DMS79 treated with DMSO at 0.1 percent for 48 hours (cell line): ENCODE data around the gene PRPF31.
"Not testable (repeated sequence)": the region's sequence is repeated elsewhere in the genome, so short reads cannot be mapped to it uniquely, and the experiment has no call there.

ENCODE experiments used
- DNase-seq: peaks from one replicate; lab custom pipeline; 2025; lab: John Stamatoyannopoulos, UW

The PRPF31 gene

DNA sequence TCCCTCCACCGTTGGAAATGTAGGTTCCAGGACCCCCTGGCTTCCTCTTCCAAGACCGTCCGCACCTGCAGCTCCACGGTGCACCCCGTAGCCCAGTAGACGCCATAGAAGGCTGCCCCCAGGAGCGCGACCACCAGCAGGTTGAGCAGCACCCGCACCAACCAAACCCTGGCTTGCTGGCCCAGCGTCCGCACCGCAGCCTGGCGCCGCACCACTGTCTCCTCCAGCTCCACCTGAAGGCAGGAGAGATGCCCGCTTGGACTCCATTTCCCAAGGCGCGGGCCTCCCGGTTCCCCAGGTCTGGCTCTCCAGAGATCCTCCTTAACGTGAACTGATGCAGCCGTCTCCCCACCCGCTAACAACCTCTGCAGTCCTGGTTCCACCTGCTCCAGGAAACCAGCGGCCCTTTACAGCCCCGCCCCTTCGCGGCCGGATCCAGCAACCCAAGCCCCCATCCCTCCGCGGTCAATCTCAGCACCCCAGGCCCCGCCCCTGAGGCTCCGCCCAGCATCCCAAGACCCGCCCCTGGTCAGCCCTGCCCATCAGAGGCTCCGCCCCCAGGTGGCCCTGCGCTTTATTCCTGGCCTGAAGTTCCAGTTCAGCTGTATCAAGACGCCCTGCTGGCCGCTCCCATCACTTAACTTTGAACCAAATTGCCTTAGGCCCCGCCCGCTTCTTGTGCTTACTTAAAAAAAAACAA, 49.0 kb downstream of the PRPF31 start:
- DNase-seq, result no peak

DNA sequence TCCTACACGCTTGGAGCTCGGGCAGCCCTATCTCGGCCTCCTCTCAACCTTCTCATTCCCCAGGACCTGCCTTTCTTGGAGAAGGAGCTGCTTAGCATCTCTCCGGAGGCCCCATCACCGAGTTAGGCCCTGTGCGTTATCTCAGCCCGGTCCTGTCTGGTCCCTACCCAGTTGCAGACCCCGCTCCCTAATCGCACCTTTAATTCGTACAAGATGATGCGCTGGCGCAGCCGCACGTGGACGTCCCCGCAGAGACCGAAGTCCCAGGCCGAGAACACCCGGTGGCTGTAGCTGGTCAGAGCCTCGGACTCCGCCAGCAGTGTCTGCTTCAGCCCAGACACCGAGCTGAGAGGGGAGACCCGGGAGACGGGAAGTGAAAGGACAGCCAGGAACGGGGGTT, 49.7 kb downstream of the PRPF31 start:
- DNase-seq, result no peak

DNA sequence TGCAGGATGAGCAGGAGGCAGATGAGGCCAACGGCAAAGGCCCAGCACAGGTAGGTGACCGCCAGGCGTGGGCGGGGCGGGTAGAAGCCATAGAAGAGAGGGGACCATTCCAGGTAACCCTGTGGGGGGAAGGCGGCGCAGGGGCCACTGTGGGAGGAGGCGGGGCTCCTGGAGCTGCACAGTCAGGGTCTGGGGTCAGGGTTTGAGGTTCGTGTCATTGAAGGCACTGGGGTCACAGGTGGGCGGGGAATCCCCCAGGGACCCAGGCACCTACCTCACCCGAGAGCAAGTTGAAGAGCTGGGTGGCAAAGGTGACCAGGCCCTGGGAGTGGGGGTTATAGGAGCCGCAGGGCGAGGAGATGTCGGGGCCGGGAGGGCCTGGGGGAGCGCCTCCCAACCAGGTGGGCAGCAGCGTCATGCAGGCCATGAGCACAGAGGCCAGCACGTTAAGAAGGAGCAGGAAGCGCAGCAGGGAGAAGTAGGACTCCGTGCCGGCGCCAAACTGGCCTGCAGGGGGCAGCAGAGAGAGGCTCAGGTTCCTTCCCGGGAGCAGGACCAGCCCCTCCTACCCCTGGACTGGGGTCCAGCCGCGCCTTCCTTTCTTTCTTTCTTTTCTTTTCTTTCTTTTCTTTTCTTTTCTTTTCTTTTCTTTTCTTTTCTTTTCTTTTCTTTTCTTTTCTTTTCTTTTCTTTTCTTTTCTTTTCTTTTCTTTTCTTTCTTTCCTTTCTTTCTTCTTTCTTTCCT, 52.8 kb downstream of the PRPF31 start:
- peak; percentile 66 for DNase-seq

DNA sequence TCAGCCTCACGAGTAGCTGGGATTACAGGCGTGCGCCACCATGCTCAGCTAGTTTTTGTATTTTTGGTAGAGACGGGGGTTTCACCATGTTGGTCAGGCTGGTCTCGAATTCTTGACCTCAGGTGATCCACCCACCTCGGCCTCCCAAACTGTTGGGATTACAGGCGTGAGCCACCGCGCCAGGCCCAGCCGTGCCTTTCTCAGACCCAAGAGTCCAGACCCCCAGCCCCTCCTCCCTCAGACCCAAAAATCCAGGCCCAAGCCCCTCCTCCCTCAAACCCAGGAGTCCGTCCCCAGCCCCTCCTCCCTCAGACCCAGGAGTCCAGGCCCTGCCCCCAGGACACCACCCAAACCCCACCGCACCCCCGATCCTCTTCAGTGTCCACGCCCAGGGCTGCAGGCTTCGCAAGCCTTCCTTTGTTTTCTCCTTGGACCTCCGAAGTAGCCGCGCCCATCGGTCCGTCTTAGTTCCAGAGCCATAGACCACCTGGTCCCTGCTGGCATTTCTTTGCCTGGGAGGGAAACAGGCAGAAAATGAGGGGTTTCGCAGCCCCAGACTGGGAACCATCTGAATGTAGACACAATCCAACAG, 53.7 kb downstream of the PRPF31 start:
- DNase-seq, result no peak

DNA sequence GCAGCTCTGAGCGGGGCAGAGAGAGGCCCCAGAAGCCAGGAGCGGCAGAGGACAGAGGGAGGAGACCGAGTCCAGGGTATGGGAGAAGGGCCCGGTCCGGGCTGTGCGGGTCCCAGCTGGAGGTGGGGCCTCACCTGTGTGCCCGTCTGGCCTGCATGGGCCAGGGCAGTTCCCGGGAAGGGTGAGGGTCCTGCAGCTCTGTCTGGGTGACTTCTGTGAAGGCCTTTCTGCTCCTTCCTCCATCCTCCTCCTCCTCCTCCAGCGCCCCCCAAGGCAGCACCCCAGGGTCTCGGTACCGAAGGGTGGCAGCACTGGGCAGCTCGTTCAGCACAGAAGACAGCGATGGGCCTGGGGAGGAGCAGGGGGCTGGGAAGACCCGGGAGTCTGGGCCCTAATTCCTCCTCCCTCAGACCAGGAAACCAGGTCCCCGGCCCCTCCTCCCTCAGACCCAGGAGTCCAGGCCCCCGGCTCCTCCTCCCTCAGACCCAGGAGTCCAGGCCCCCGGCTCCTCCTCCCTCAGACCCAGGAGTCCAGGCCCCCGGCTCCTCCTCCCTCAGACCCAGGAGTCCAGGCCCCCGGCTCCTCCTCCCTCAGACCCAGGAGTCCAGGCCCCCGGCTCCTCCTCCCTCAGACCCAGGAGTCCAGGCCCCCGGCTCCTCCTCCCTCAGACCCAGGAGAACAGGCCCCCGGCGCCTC, 56.3 kb downstream of the PRPF31 start:
- DNase-seq, result not testable (repeated sequence)

DNA sequence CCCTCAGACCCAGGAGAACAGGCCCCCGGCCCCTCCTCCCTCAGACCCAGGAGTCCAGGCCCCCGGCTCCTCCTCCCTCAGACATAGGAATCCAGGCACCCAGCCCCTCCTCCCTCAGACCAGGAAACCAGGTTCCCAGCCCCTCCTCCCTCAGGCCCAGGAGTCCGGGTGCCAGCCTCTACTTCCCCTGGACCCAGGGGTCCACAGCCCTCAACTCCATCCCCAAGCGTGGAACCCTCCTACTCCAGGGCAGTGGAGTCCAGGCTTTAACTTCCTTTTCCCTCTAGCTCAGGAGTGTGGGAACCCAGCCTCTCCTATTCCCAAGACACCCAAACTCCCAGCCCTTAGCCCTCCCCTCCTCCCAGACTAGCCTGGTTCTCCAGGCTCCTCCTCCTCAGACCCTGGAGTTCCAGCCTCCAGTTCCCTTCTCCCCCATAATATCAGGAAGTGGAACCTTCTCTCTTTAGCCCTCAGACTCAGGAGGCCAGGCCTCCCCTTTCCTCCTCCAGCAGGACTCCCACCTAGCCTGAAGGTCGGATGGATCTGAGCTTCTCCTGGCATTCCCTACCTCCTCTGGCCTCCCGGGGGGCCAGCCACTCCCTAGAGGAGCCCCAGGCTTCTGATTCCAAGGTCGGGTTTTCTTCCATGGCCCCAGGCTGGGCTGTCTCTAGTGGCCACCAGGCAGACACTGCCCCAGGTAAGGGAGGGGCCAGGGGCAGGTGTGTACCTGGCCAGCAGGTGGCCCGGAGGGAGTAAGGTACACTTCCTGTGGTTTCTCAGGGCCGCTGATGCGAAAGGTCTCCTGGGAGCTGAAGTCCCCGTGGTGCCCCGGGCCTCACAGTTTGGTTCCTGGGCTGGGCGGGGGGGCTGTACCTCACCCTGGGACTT, 57.2 kb downstream of the PRPF31 start, which contains the start of gene TMC4:
TSS of gene TMC4 (minus strand) at position 690 of the 888 bp plus-strand sequence. CDS start at position 647, 43 bp downstream.
- peak; percentile 80 for DNase-seq

DNA sequence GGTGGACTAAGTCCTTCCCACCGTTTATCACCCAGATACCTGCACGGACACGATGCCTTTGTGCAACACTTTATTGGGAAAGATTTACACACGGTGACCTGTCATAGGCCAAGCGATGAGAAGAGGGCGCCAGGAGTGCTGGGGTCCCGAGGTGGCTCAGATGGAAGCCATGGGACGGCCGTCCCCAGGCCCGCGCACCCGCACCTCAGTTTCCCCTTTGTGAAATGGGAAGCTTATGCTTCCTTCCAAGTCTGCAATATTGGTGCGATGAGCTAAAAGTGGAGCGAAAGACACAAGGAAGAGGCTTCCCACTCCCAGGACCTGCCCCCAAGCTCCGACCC, 57.8 kb downstream of the PRPF31 start:
- DNase-seq, result no peak

DNA sequence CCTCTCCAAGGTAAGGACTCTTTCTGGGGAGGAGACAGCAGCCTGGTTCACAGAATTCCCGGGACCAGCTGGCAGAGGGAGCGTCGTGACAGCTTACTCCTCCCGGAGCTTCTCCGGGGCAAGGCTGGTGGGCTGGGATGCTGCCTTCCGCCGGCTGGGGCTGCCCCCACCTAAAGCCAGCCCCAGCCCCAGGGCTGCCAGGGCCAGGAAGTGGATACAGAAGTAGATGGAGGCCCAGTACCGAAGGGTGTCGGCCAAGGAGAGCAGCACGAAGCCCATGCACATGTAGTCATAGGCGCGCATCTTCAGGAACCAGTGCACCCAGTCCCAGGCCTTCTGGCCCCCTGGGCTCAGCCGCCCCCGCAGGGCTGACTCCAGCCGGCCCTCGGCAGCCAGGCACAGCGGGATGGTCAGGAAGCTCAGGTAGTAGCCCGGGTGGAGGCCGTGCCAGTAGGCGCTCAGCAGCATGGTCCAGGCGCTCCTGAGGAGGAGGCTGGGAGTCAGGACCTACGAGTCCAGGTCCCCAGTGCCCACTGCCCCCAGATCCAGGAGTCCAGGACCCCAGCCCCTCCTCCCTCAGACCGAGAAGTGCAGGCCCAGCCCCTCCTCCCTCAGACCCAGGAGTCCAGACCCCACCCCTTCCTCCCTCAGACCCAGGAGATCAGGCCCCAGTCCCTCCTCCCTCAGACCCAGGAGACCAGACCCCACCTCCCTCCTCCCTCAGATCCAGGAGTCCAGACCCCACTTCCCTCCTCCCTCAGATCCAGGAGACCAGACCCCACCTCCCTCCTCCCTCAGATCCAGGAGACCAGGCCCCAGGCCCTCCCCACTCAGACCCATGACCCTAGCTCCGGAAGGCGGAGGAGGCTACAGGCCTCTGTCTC, 58.6 kb downstream of the PRPF31 start:
- DNase-seq, result no peak

DNA sequence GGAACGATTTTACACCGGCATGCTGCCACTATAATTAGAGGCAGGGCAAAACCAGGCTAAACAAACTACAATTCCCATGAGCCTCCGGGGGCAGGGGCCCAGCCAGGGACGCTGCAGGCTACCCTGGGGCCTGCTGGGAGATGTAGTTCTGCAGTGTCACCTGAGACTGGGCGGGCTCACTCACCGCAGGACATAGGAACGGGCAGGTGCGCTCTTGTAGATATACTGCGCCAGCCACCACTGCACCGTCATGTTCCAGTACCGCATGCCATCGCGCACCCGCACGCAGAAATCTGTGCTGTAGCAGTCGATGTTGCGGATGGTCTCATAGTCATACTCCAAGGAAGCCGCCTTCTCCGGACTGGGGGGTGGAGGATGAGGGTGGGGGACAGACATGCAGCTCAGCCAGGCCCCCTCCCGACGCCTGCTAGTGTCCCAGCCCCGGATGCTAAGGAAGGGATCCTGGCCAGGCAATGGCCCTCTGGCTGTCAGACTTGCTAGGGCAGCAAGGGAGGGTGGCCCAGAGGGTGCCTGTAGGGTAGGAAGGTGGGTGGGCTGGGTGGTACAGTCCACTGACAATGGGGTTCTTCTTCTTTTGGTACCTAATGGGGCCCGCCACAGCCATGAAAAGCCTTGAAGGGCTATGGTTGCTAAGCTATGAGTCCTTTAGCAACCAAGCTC, 63.2 kb downstream of the PRPF31 start:
- DNase-seq, result no peak

DNA sequence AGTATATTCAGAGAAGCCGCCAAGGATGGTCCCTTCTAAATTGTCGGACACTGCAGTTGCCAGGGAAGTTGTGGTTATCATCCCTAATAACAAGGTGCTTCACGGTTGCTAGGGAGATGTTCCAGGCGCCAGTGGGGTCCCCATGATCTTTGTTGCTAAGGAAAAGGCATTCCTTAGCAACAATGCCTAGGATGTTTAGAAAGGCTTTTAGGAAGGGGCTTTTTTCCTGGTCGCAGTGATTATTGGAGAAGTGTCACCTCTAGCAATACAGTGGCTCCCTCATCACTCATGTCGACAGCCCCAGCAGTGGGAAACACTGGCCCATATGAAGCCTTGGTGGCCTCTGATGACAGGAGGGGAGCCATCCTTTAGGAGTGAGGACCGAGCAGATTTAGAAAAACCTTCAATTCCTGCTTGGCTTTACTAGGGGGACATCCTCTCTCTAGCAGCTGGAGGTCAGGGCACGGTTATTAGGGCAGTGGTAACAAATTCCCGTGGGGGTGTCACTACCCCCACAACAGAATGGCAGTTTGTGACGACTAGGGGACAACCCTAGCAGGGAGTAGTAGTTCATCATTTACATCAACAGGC, 63.8 kb downstream of the PRPF31 start:
- no peak for DNase-seq

DNA sequence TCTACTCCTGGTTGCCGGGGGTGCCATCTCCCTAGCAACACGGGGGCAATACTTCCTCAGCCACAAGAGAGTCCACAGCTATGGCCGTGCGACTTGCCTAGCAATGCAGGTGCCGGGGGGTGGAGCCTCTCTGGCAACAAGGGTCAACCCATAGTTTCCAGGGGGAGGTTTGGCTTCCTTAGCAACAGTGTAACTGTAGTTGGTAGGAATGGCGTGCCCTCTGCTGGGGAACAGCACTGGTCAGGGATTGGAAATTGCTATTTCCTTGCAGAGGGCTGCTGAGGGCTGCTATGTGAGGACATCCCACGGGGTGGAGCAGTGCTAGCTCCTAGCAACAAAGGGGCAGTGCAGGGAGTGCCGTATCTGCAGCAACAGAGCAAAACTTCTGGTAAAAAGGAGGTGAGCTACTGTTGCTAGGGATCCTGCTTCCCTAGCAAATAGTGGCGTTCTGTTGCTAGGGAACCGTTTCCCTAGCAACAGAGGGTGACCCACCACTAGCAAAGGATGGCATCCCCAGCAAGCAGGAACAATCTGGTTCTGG, 64.4 kb downstream of the PRPF31 start:
- DNase-seq, result no peak

DNA sequence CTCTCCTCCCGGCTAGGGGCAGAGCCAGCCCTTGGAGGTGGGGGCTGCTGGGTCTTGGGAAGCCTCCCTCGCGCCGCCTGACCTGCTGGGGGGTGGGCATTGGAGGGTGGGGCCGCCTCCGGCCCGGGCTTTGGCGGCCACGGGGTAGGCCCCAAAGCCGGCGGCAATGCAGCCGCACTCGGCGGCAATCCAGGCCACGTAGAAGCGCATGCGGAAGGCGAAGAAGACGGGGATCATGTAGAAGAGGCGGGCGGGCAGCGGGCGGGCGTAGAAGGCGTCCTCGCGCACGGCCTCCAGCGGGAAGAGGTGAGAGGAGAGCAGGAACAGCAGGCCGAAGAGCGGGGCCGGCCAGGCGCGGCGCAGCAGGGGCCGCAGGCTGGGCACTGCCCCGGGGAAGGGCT, 65.1 kb downstream of the PRPF31 start:
- no peak for DNase-seq
